Measurements from ENCODE around the gene SMCO3.
A peak's percentile ranks its signal among the peaks of the same experiment; 100 is the strongest.

Gene SMCO3

GRCh38 chr12:14814014-14814413 is at the start of gene SMCO3:
SMCO3 (minus strand) TSS chr12:14814182; CDS start chr12:14806680, 7,502 bp downstream.
- DNase-seq, result no peak

GRCh38 chr12:14860490-14860889 is 46.5 kb upstream of the SMCO3 start:
- DNase-seq, result no peak

GRCh38 chr12:14858513-14858912 is 44.5 kb upstream of the SMCO3 start:
- no peak for DNase-seq

GRCh38 chr12:14854586-14855183 is 40.7 kb upstream of the SMCO3 start:
- peak; percentile 81 for DNase-seq

- peak; percentile 21 for DNase-seq
Observed at GRCh38 chr12:14853961-14854360, 40.0 kb upstream of the SMCO3 start.

- no peak for DNase-seq
Observed at GRCh38 chr12:14852880-14853279, 38.9 kb upstream of the SMCO3 start.

GRCh38 chr12:14850929-14851663 is 37.1 kb upstream of the SMCO3 start:
- DNase-seq, result no peak

GRCh38 chr12:14849661-14850060 is 35.7 kb upstream of the SMCO3 start:
- DNase-seq, result no peak

- DNase-seq, result no peak
Observed at GRCh38 chr12:14846876-14847580, 33.0 kb upstream of the SMCO3 start.

- DNase-seq, result no peak
Observed at GRCh38 chr12:14846042-14846587, 32.1 kb upstream of the SMCO3 start.

- DNase-seq, result peak; percentile 17
Observed at GRCh38 chr12:14845350-14845750, 31.4 kb upstream of the SMCO3 start.

GRCh38 chr12:14844401-14844800 is 30.4 kb upstream of the SMCO3 start:
- no peak for DNase-seq

GRCh38 chr12:14843425-14843887 is 29.5 kb upstream of the SMCO3 start, which contains the start of gene ART4:
ART4 (minus strand) TSS chr12:14843526; CDS start chr12:14843113, 413 bp downstream.
- DNase-seq, result no peak

- DNase-seq, result no peak
Observed at GRCh38 chr12:14842315-14842714, 28.3 kb upstream of the SMCO3 start.

GRCh38 chr12:14841761-14842160 is 27.8 kb upstream of the SMCO3 start:
- no peak for DNase-seq

GRCh38 chr12:14840616-14841015 is 26.6 kb upstream of the SMCO3 start:
- DNase-seq, result no peak

- DNase-seq, result no peak
Observed at GRCh38 chr12:14839262-14839661, 25.3 kb upstream of the SMCO3 start.

- DNase-seq, result no peak
Observed at GRCh38 chr12:14836336-14837210, 22.6 kb upstream of the SMCO3 start.

- no peak for DNase-seq
Observed at GRCh38 chr12:14834509-14834908, 20.5 kb upstream of the SMCO3 start.

GRCh38 chr12:14833952-14834351 is 20.0 kb upstream of the SMCO3 start:
- DNase-seq, result no peak

- DNase-seq, result no peak
Observed at GRCh38 chr12:14833336-14833735, 19.4 kb upstream of the SMCO3 start.

GRCh38 chr12:14828892-14829291 is 14.9 kb upstream of the SMCO3 start:
- no peak for DNase-seq

All from NCI-H526 treated with DMSO at 0.1 percent for 48 hours (cell line).